IMR-90 (cell line): ENCODE measurements around the gene POC1B. TPM values are rescaled to one million over a fixed set of nuclear protein-coding genes. Genes with fewer than 3 reads are reported as not detected.

ENCODE experiments used
- ATAC-seq: fragments of 200-7000 bp; cut with Tn5 transposase; 2 replicates; pipeline ENCODE4 v1.9.1; 2020; ENCODE audit warnings: low read depth, mild to moderate bottlenecking, moderate library complexity
- BruUV-seq: library from RNA; stranded (reverse); fragments of 400-500 nt; replicated peaks from 2 replicates; lab custom pipeline; 2021; lab: Mats Ljungman, UMichigan
- CTCF ChIA-PET: fragments of 300-600 bp; formaldehyde crosslinking; extraction: SDS; loops from one replicate; lab custom pipeline; 2021; ENCODE audit warnings: antibody characterized with exemption; lab: Yijun Ruan, JAX
- POLR2A ChIA-PET: fragments of 300-600 bp; sonication (Branson Sonifier 250); formaldehyde crosslinking; loops from one replicate; lab custom pipeline; 2022; ENCODE audit warnings: antibody characterized with exemption; ENCODE audit not compliant: unreplicated experiment; lab: Charles Lee
- DNase-seq: peaks from one replicate; pipeline ENCODE4 v3.0.0; 2013
- H2AFZ ChIP-seq: replicated peaks from 2 replicates; pipeline ENCODE3; 2013; ENCODE audit warnings: low read length, mild to moderate bottlenecking; ENCODE audit not compliant: poor library complexity
- H2AK5ac ChIP-seq: 2 replicates; pipeline ENCODE4 v1.6.1; 2013; ENCODE audit warnings: low read depth, low read length, inconsistent platforms
- H2AK9ac ChIP-seq: replicated peaks from 2 replicates; pipeline ENCODE3; 2013; ENCODE audit warnings: mild to moderate bottlenecking, low read depth, low read length, moderate library complexity; ENCODE audit not compliant: poor library complexity
- H2BK120ac ChIP-seq: 2 replicates; pipeline ENCODE4 v1.6.1; 2013; ENCODE audit warnings: low read depth, low read length, inconsistent platforms
- H2BK15ac ChIP-seq: 3 replicates; pipeline ENCODE4 v1.6.1; 2013; ENCODE audit warnings: low read depth, low read length, inconsistent platforms
- H2BK20ac ChIP-seq: 2 replicates; pipeline ENCODE4 v1.6.1; 2013; ENCODE audit warnings: low read depth, mild to moderate bottlenecking, inconsistent platforms, low read length, moderate library complexity
- H2BK5ac ChIP-seq: 2 replicates; pipeline ENCODE4 v1.6.1; 2013; ENCODE audit warnings: mild to moderate bottlenecking, low read depth, low read length, inconsistent platforms; ENCODE audit not compliant: poor library complexity, severe bottlenecking
- H3K14ac ChIP-seq: replicated peaks from 2 replicates; pipeline ENCODE4 v1.6.1; 2013; ENCODE audit warnings: low read depth, low read length, inconsistent platforms
- H3K18ac ChIP-seq: 2 replicates; pipeline ENCODE4 v1.6.1; 2013; ENCODE audit warnings: low read depth, low read length, control low read depth
- H3K23ac ChIP-seq: 2 replicates; pipeline ENCODE4 v1.6.1; 2013; ENCODE audit warnings: low read depth, low read length, inconsistent platforms
- H3K27ac ChIP-seq: 2 replicates; pipeline ENCODE4 v1.5.1; 2013; ENCODE audit warnings: mild to moderate bottlenecking, control low read depth, low read length; ENCODE audit not compliant: insufficient read depth
- H3K27me3 ChIP-seq: 2 replicates; pipeline ENCODE4 v1.6.1; 2013; ENCODE audit warnings: low read length; ENCODE audit not compliant: control insufficient read depth, insufficient read depth
- H3K36me3 ChIP-seq: 2 replicates; pipeline ENCODE4 v1.6.1; 2013; ENCODE audit warnings: low read length, mixed read lengths; ENCODE audit not compliant: control insufficient read depth, insufficient read depth
- H3K4ac ChIP-seq: 2 replicates; pipeline ENCODE4 v1.6.1; 2013; ENCODE audit warnings: low read depth, low read length, inconsistent platforms
- H3K4me1 ChIP-seq: 2 replicates; pipeline ENCODE4 v1.6.1; 2013; ENCODE audit warnings: low read length, mixed read lengths; ENCODE audit not compliant: control insufficient read depth, insufficient read depth
- H3K4me2 ChIP-seq: 2 replicates; pipeline ENCODE4 v1.6.1; 2013; ENCODE audit warnings: low read depth, mild to moderate bottlenecking, control low read depth, low read length, moderate library complexity
- H3K4me3 ChIP-seq: 2 replicates; pipeline ENCODE4 v1.5.1; 2013; ENCODE audit warnings: low read depth, mild to moderate bottlenecking, control low read depth, low read length, moderate library complexity; ENCODE audit not compliant: insufficient read depth
- H3K56ac ChIP-seq: 2 replicates; pipeline ENCODE4 v1.6.1; 2013; ENCODE audit warnings: low read length, inconsistent platforms; ENCODE audit not compliant: insufficient read depth; ENCODE audit errors: extremely low read depth
- H3K79me1 ChIP-seq, 2 experiments: 2 replicates each; pipeline ENCODE4 v1.6.1; 2013; ENCODE audit warnings: low read length in 2 of 2, inconsistent platforms in 1 of 2, low read depth in 1 of 2
- H3K9ac ChIP-seq: 2 replicates; pipeline ENCODE4 v1.6.1; 2013; ENCODE audit warnings: low read depth, low read length, control low read depth
- H3K9me1 ChIP-seq: 2 replicates; pipeline ENCODE4 v1.6.1; 2013; ENCODE audit warnings: low read length, inconsistent platforms; ENCODE audit not compliant: insufficient read depth
- H3K9me3 ChIP-seq: 2 replicates; pipeline ENCODE4 v1.6.1; 2013; ENCODE audit warnings: low read length; ENCODE audit not compliant: control insufficient read depth, insufficient read depth
- H4K20me1 ChIP-seq: 2 replicates; pipeline ENCODE4 v1.6.1; 2013; ENCODE audit warnings: low read length, inconsistent platforms; ENCODE audit not compliant: insufficient read depth
- H4K5ac ChIP-seq: 2 replicates; pipeline ENCODE4 v1.6.1; 2013; ENCODE audit warnings: mild to moderate bottlenecking, low read depth, low read length, control low read depth
- H4K8ac ChIP-seq, 2 experiments: 2 replicates each; pipeline ENCODE4 v1.6.1; 2013; ENCODE audit warnings: low read depth in 2 of 2, low read length in 2 of 2, control low read depth in 1 of 2, inconsistent platforms in 1 of 2
- H4K91ac ChIP-seq: 2 replicates; pipeline ENCODE4 v1.6.1; 2013; ENCODE audit warnings: low read depth, low read length, inconsistent platforms; ENCODE audit not compliant: insufficient read depth
- BHLHE40 ChIP-seq: fragments of 150-350 bp; IDR thresholded peaks from 2 replicates; pipeline ENCODE4 v1.6.1; 2016; ENCODE audit warnings: mild to moderate bottlenecking, low read depth, low read length
- CEBPB ChIP-seq: IDR thresholded peaks from 2 replicates; pipeline ENCODE4 v1.6.1; 2012; ENCODE audit warnings: low read depth, low read length, improper control_type of control experiment
- CHD1 ChIP-seq: IDR thresholded peaks from 2 replicates; pipeline ENCODE4 v1.6.1; 2012; ENCODE audit warnings: low read depth, low read length, improper control_type of control experiment
- FOS ChIP-seq: fragments of 150-350 bp; IDR thresholded peaks from 2 replicates; pipeline ENCODE4 v1.6.1; 2016; ENCODE audit warnings: low read depth, low read length
- MAFK ChIP-seq: IDR thresholded peaks from 2 replicates; pipeline ENCODE4 v1.6.1; 2012; ENCODE audit warnings: low read depth, low read length, improper control_type of control experiment
- MAZ ChIP-seq: IDR thresholded peaks from 2 replicates; pipeline ENCODE4 v1.6.1; 2012; ENCODE audit warnings: low read depth, mild to moderate bottlenecking, low read length, improper control_type of control experiment, moderate library complexity, borderline replicate concordance
- MXI1 ChIP-seq: IDR thresholded peaks from 2 replicates; pipeline ENCODE4 v1.6.1; 2012; ENCODE audit warnings: low read depth, mild to moderate bottlenecking, low read length, moderate library complexity, borderline replicate concordance
- NFE2L2 ChIP-seq: fragments of 150-350 bp; IDR thresholded peaks from 2 replicates; pipeline ENCODE4 v1.6.1; 2016; ENCODE audit warnings: low read depth, mild to moderate bottlenecking, low read length
- POLR2A ChIP-seq: IDR thresholded peaks from 2 replicates; pipeline ENCODE4 v1.6.1; 2012; ENCODE audit warnings: mild to moderate bottlenecking, low read depth, low read length
- RAD21 ChIP-seq: IDR thresholded peaks from 2 replicates; pipeline ENCODE4 v1.6.1; 2012; ENCODE audit warnings: low read length, improper control_type of control experiment
- RCOR1 ChIP-seq: IDR thresholded peaks from 2 replicates; pipeline ENCODE4 v1.6.1; 2012; ENCODE audit warnings: mild to moderate bottlenecking, low read length, improper control_type of control experiment; ENCODE audit not compliant: insufficient replicate concordance
- RFX5 ChIP-seq: IDR thresholded peaks from 2 replicates; pipeline ENCODE4 v1.8.0; 2012; ENCODE audit warnings: low read depth, mild to moderate bottlenecking, low read length, moderate library complexity
- SMC3 ChIP-seq: fragments of 150-350 bp; IDR thresholded peaks from 2 replicates; pipeline ENCODE4 v1.6.1; 2016; ENCODE audit warnings: low read depth, mild to moderate bottlenecking, antibody characterized with exemption, low read length, moderate library complexity
- WGBS, 2 experiments: methylation state at CpG; one replicate each; pipeline versions ENCODE4 v1.1.5 to v1.1.7; 2013; ENCODE audit warnings: missing lambda C conversion rate in 2 of 2; ENCODE audit not compliant: insufficient read length in 1 of 2; ENCODE audit errors: extremely low coverage in 2 of 2; 5-methylcytosine and 5-hydroxymethylcytosine counted together
- dilution Hi-C: fragments of 300-500 bp; cut with HindIII; formaldehyde crosslinking; loops from one replicate; pipeline ENCODE4 v1.14.3; 2018; ENCODE audit warnings: low sequenced_read_pairs; ENCODE audit not compliant: unreplicated experiment
- in situ Hi-C: fragments of 300-500 bp; cut with MboI; formaldehyde crosslinking; loops from 3 replicates; pipeline ENCODE4 v1.14.3; 2019; ENCODE audit warnings: low sequenced_read_pairs, inconsistent platforms, mixed read lengths
- intact Hi-C: fragments of 100-400 bp; cut with micrococcal nuclease; formaldehyde crosslinking; loops from 2 replicates; pipeline ENCODE4 v1.10.0; 2022
- polyA plus RNA-seq, 3 experiments: library from polyadenylated mRNA; depleted of rRNA; stranded (reverse); fragments of >200 nt; gene quantifications; 2 replicates each; pipeline ENCODE4 v1.2.3, GENCODE V29; 2012; ENCODE audit warnings: low replicate concordance in 1 of 3
- total RNA-seq: library from RNA; depleted of rRNA; stranded (reverse); fragments of >200 nt; gene quantifications from 2 replicates; pipeline ENCODE4 v1.2.3, GENCODE V29; 2012
- TF ChIP-seq, protein P1 (sequence below): fragments of 150-350 bp; IDR thresholded peaks from 2 replicates; pipeline ENCODE4 v1.6.1; 2017; ENCODE audit warnings: mild to moderate bottlenecking, antibody characterized with exemption, low read length, low read depth
- TF ChIP-seq, protein P2 (sequence below): conservative IDR thresholded peaks from 2 replicates; pipeline ENCODE4 v1.5.1; 2012; ENCODE audit warnings: mild to moderate bottlenecking, low read depth, low read length, improper control_type of control experiment
- TF ChIP-seq, protein P3 (sequence below): fragments of 150-350 bp; IDR thresholded peaks from 2 replicates; pipeline ENCODE4 v1.6.1; 2016; ENCODE audit warnings: low read depth, mild to moderate bottlenecking, low read length, moderate library complexity, borderline replicate concordance

Gene POC1B
- total and polyA plus RNA-seq, 2 of the 4 experiments (the other 2 are of a cell fraction), result 5.0 to 10.4 TPM

DNA sequence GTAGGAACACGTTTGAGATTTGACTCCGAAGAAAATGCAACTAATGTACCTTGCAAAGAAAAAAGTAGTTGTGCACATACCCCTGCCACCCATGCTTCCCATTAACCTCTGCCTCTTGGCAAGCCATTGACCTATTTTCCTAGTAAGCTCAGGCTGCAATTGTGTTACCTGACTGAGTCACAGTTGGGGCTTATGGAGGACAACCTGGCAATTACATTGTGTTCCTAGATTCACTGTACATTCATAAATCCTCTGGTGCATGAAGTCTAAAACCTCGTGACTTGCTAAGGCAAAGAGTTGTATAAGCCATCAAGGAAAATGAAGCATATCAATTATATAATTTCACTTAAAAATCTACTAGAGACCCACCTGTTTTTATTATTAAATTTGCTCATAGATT is 111.5 kb downstream of the POC1B start:
- CTCF ChIA-PET, result no interaction called here
- peaks cover 0 to 25% of the 10 kb centered on the region in 2 experiments; a peak in 2 of 4 replicates for H3K79me1 ChIP-seq
- no TSS peak for BruUV-seq
- no peak overlapping the region for H3K4me2 ChIP-seq
- 0 out of 2 replicates have a peak overlapping the region, but pooled peaks have one; percentile 50 for H3K56ac ChIP-seq
- dilution Hi-C loops (no loop called here), intact Hi-C loops (no loop called here), in situ Hi-C loops (no loop called here)
- H3K27ac ChIP-seq, result no peak overlapping the region
- no peak overlapping the region for H2AFZ ChIP-seq
- H3K27me3 ChIP-seq, result no peaks in the 10 kb centered on the region
- POLR2A ChIA-PET, result no interaction called here
- no peaks in the 10 kb centered on the region for H3K36me3 ChIP-seq
- ATAC-seq (no peak), DNase-seq (no peak)
- H4K20me1 ChIP-seq, result no peaks in the 10 kb centered on the region
- H4K91ac ChIP-seq, result peak overlapping the region; percentile 84
- H3K18ac ChIP-seq, result peak overlapping the region; percentile 86; the same call in 1 of the 2 replicates
- no CpG with 5 or more reads among the region's 3 CpGs for WGBS, 2 experiments
- H2AK5ac ChIP-seq, result peak overlapping the region; percentile 88
- peak overlapping the region; percentile 94 for H2BK120ac ChIP-seq
- no peak overlapping the region for H3K4me3 ChIP-seq
- peak overlapping the region; percentile 90 for H3K4ac ChIP-seq
- H3K14ac ChIP-seq, result peak overlapping the region; percentile 57
- no peaks in the 10 kb centered on the region for H3K9me3 ChIP-seq
- no peak overlapping the region for H4K5ac ChIP-seq
- H2BK5ac ChIP-seq, result peak overlapping the region; percentile 89
- peak overlapping the region; percentile 66 for H3K23ac ChIP-seq
- no peak overlapping the region for H2AK9ac ChIP-seq
- H3K4me1 ChIP-seq, result peaks cover 18% of the 10 kb centered on the region
- no peak overlapping the region for H3K9ac ChIP-seq
- H2BK20ac ChIP-seq, result peak overlapping the region; percentile 96
- H3K9me1 ChIP-seq, result peaks cover 20% of the 10 kb centered on the region
- TF ChIP-seq BHLHE40 (no peak), FOS (no peak), RAD21 (no peak), POLR2A (no peak), SMC3 (no peak), CHD1 (no peak), NFE2L2 (no peak), MXI1 (no peak), MAFK (no peak), RFX5 (no peak), CEBPB (no peak), MAZ (no peak), RCOR1 (no peak)
- TF ChIP-seq, protein P1, sequence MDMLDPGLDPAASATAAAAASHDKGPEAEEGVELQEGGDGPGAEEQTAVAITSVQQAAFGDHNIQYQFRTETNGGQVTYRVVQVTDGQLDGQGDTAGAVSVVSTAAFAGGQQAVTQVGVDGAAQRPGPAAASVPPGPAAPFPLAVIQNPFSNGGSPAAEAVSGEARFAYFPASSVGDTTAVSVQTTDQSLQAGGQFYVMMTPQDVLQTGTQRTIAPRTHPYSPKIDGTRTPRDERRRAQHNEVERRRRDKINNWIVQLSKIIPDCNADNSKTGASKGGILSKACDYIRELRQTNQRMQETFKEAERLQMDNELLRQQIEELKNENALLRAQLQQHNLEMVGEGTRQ, result no peak
- TF ChIP-seq, protein P2, sequence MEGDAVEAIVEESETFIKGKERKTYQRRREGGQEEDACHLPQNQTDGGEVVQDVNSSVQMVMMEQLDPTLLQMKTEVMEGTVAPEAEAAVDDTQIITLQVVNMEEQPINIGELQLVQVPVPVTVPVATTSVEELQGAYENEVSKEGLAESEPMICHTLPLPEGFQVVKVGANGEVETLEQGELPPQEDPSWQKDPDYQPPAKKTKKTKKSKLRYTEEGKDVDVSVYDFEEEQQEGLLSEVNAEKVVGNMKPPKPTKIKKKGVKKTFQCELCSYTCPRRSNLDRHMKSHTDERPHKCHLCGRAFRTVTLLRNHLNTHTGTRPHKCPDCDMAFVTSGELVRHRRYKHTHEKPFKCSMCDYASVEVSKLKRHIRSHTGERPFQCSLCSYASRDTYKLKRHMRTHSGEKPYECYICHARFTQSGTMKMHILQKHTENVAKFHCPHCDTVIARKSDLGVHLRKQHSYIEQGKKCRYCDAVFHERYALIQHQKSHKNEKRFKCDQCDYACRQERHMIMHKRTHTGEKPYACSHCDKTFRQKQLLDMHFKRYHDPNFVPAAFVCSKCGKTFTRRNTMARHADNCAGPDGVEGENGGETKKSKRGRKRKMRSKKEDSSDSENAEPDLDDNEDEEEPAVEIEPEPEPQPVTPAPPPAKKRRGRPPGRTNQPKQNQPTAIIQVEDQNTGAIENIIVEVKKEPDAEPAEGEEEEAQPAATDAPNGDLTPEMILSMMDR, result no peak
- TF ChIP-seq, protein P3, sequence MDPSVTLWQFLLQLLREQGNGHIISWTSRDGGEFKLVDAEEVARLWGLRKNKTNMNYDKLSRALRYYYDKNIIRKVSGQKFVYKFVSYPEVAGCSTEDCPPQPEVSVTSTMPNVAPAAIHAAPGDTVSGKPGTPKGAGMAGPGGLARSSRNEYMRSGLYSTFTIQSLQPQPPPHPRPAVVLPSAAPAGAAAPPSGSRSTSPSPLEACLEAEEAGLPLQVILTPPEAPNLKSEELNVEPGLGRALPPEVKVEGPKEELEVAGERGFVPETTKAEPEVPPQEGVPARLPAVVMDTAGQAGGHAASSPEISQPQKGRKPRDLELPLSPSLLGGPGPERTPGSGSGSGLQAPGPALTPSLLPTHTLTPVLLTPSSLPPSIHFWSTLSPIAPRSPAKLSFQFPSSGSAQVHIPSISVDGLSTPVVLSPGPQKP, result no peak
- H2BK15ac ChIP-seq, result peak overlapping the region; percentile 81
- H4K8ac ChIP-seq, result peak overlapping the region in 1 of 2 experiments; percentile 58; a peak in 3 of 4 replicates
